Fibroblast of skin of right quadriceps (primary cell): Measurements from ENCODE around the gene SMAD6.

ENCODE experiments used
- DNase-seq: peaks from one replicate; pipeline ENCODE4 v3.0.0-alpha.2; 2013

Gene SMAD6

GRCh38 chr15:66721954-66722353 is 19.9 kb downstream of the SMAD6 start:
- no peak for DNase-seq

GRCh38 chr15:66722757-66723540 is 20.9 kb downstream of the SMAD6 start:
- DNase-seq: no peak

- DNase-seq: peak; percentile 59
Measured at GRCh38 chr15:66723826-66724731, 22.0 kb downstream of the SMAD6 start.

- DNase-seq: peak; percentile 58
Measured at GRCh38 chr15:66724732-66725463, 22.9 kb downstream of the SMAD6 start.

GRCh38 chr15:66725464-66725785 is 23.4 kb downstream of the SMAD6 start:
- DNase-seq: no peak

GRCh38 chr15:66726386-66726785 is 24.4 kb downstream of the SMAD6 start:
- no peak for DNase-seq

GRCh38 chr15:66729331-66729951 is 27.4 kb downstream of the SMAD6 start:
- peak; percentile 74 for DNase-seq

GRCh38 chr15:66730168-66731021 is 28.4 kb downstream of the SMAD6 start:
- DNase-seq: peak; percentile 71

GRCh38 chr15:66733976-66734375 is 31.9 kb downstream of the SMAD6 start:
- no peak for DNase-seq

- DNase-seq: peak; percentile 56
Measured at GRCh38 chr15:66734961-66735908, 33.2 kb downstream of the SMAD6 start.

- DNase-seq: peak; percentile 59
Measured at GRCh38 chr15:66735909-66736305, 33.9 kb downstream of the SMAD6 start.

- no peak for DNase-seq
Measured at GRCh38 chr15:66737243-66738010, 35.4 kb downstream of the SMAD6 start.

- DNase-seq: no peak
Measured at GRCh38 chr15:66738116-66738515, 36.1 kb downstream of the SMAD6 start.

- DNase-seq: no peak
Measured at GRCh38 chr15:66738595-66738994, 36.6 kb downstream of the SMAD6 start.

GRCh38 chr15:66739287-66739686 is 37.3 kb downstream of the SMAD6 start:
- no peak for DNase-seq

GRCh38 chr15:66740802-66741201 is 38.8 kb downstream of the SMAD6 start:
- DNase-seq: no peak

GRCh38 chr15:66741646-66742045 is 39.6 kb downstream of the SMAD6 start:
- DNase-seq: no peak

GRCh38 chr15:66742286-66742685 is 40.2 kb downstream of the SMAD6 start:
- DNase-seq: no peak

- no peak for DNase-seq
Measured at GRCh38 chr15:66743204-66743603, 41.2 kb downstream of the SMAD6 start.
